ENCODE measurements around the gene SEMA7A. TPM values are rescaled to one million over a fixed set of nuclear protein-coding genes. Genes with fewer than 3 reads are reported as not detected.

The SEMA7A gene
- total and polyA plus RNA-seq, 9 of the 15 experiments (the other 6 are each of a cell fraction or from before 2014, with no cell fraction given): 0.04 to 8.2 (median 5.4) TPM; not detected in 1

GRCh38 chr15:74453925-74454763, 20.4 kb upstream of the SEMA7A start:
- no peaks in the 10 kb centered on the region for H3K79me2 ChIP-seq (ENCODE audit: control insufficient read depth, insufficient read depth, low read length)
- H3K4me1 ChIP-seq (replicated peaks in 1 of 2; ENCODE audit: control insufficient read depth in 2 of 2, insufficient read depth in 2 of 2, low read length in 2 of 2): peaks cover under 1 to 2% of the 10 kb centered on the region in 2 experiments; a peak in 2 of 5 replicates
- peaks cover 44% of the 10 kb centered on the region; the same call in 2 of the 3 replicates for H3K36me3 ChIP-seq (ENCODE audit: control insufficient read depth, insufficient read depth, low read length)
- ChIA-PET CTCF (ENCODE audit: low intra/inter-chr PET ratio) (no interaction called here), POLR2A (interaction anchor here (1.2 kb wide), 2 partner anchors 30 to 97 kb away, joined by 3 read pairs; no protein-coding TSS in a partner anchor)
- no peaks in the 10 kb centered on the region for H3K9me1 ChIP-seq (ENCODE audit: control insufficient read depth, insufficient read depth, low read length)
- H3K27me3 ChIP-seq (ENCODE audit: control insufficient read depth in 2 of 2, insufficient read depth in 2 of 2, low read length in 2 of 2): no peaks in the 10 kb centered on the region
- 83% methylated on average over 13 of the region's 13 CpGs for WGBS (ENCODE audit: insufficient coverage, low coverage, missing lambda C conversion rate)
- H3K4me2 ChIP-seq (ENCODE audit: insufficient read depth, low read length): no peak overlapping the region
- no peak overlapping the region for H3K27ac ChIP-seq (ENCODE audit: extremely low read depth, low read depth, low read length)
- TF ChIP-seq PHTF2 (CRISPR knock-in tag; IDR thresholded peaks at IDR 0.05): no peak
- TF ChIP-seq SLC30A9 (CRISPR knock-in tag; IDR thresholded peaks at IDR 0.05): no peak
- TF ChIP-seq RHOXF2B (CRISPR knock-in tag; conservative IDR thresholded peaks at IDR 0.05): no peak
- no peak for TF ChIP-seq BCL6 (CRISPR knock-in tag; IDR thresholded peaks at IDR 0.05)
- H4K20me1 ChIP-seq (replicated peaks; ENCODE audit: control insufficient read depth, insufficient read depth, low read length): no peaks in the 10 kb centered on the region
- no peak overlapping the region for H3K9ac ChIP-seq (ENCODE audit: insufficient read depth in 1 of 2, low read depth in 2 of 2, low read length in 2 of 2)
- no peak for DNase-seq (ENCODE audit: extremely low read depth in 1 of 4, low spot score in 3 of 4)
- in situ Hi-C loops (cut with MboI): loop anchor here (5.0 kb wide), 1 partner anchor 168 kb away; no protein-coding TSS in a partner anchor
- no TSS peak for BruUV-seq (replicated peaks)
- no peaks in the 10 kb centered on the region for H3K9me3 ChIP-seq (replicated peaks; ENCODE audit: control insufficient read depth, insufficient read depth, low read depth, low read length)
- no peak for ATAC-seq
- H3K4me3 ChIP-seq: no peak overlapping the region
- intact Hi-C loops (cut with micrococcal nuclease): no loop called here
- H2AFZ ChIP-seq (ENCODE audit: low read depth, low read length): no peak overlapping the region
- no peak for FAIRE-seq

All from K562 (cell line).